ENCODE measurements around the gene CDK4. TPM values are rescaled to one million over a fixed set of nuclear protein-coding genes. Genes with fewer than 3 reads are reported as not detected.
A peak's percentile ranks its signal among the peaks of the same experiment; 100 is the strongest.

The CDK4 gene
- total RNA-seq = 10 to 100 TPM; 34.3 to 77.8 (median 51.6) TPM
- polyA plus RNA-seq = 10 to 100 TPM; 36.2 to 72.0 (median 56.0) TPM
- long read RNA-seq, donor 1, transcript CDK4-201 (8 exons, 2,076 nt) = major isoform, 64 of 78 reads
- long read RNA-seq, donor 1, partial matches to known transcripts = 0 of 78 reads
- long read RNA-seq, donor 1, other reads (novel, unspliced or antisense) = 12 of 78 reads
- long read RNA-seq, donor 2, transcript CDK4-201 (8 exons, 2,076 nt) = major isoform, 45 of 46 reads
- long read RNA-seq, donor 2, partial matches to known transcripts = 0 of 46 reads
- long read RNA-seq, donor 2, other reads (novel, unspliced or antisense) = 0 of 46 reads

GRCh38 chr12:57751788-57752667 lies at the start of gene CDK4:
Gene CDK4 (minus strand): TSS chr12:57752310. CDS start chr12:57751717, 593 bp downstream.
- peak within 1 kb of the TSS; percentile 56 to 89 (median 70) for H3K4me3 ChIP-seq
- intact Hi-C loops (cut with DNase I; ENCODE audit: low total_unique reads) = no loop called here
- H3K9me3 ChIP-seq = no peaks in the 10 kb centered on the region
- WGBS, 5 donors = 0 to 1% (median 1%) methylated on average over 35 to 58 of the region's 58 CpGs
- peaks cover 0 to 10% (median 0%) of the 10 kb centered on the region in 7 donors for H3K27me3 ChIP-seq (replicated peaks in 1 of 7)
- DNase-seq = peak; percentile 100
- H3K4me1 ChIP-seq = peaks cover 26 to 66% (median 52%) of the 10 kb centered on the region in 6 donors
- TF ChIP-seq, protein P1, sequence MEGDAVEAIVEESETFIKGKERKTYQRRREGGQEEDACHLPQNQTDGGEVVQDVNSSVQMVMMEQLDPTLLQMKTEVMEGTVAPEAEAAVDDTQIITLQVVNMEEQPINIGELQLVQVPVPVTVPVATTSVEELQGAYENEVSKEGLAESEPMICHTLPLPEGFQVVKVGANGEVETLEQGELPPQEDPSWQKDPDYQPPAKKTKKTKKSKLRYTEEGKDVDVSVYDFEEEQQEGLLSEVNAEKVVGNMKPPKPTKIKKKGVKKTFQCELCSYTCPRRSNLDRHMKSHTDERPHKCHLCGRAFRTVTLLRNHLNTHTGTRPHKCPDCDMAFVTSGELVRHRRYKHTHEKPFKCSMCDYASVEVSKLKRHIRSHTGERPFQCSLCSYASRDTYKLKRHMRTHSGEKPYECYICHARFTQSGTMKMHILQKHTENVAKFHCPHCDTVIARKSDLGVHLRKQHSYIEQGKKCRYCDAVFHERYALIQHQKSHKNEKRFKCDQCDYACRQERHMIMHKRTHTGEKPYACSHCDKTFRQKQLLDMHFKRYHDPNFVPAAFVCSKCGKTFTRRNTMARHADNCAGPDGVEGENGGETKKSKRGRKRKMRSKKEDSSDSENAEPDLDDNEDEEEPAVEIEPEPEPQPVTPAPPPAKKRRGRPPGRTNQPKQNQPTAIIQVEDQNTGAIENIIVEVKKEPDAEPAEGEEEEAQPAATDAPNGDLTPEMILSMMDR (IDR thresholded peaks at IDR 0.05 in 8 of 11, conservative IDR thresholded peaks at IDR 0.05 in 3 of 11) = peak in 1 of 11 experiments; percentile 28
- TF ChIP-seq POLR2AphosphoS5 (IDR thresholded peaks at IDR 0.05) = peak; percentile 90 to 95 (median 95)
- peak in 1 of 3 donors; percentile 60 for TF ChIP-seq POLR2A (IDR thresholded peaks at IDR 0.05)
- H3K36me3 ChIP-seq = peaks cover 0 to 40% (median 33%) of the 10 kb centered on the region in 6 donors
- H3K27ac ChIP-seq = peak within 1 kb of the TSS; percentile 64 to 93 (median 88)

DNA sequence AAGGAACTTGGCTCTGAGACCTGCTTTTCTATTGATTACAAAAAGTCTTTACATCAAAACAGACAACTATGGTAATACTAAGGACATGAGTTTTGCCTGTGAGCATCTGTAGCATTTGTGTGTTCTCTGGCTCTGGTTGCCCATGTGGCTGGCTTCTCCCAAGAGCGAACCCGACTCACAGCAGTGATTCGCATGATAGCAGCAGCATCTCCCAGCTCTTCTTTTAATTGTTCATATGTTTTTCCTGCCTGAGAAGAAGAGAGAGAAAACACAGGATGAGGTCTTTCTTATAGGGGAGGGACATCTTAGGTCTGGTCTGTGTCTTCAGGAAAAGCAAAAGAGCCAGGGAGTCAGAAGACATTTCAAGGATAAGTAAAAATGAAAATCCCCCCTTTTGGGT lies 48.9 kb upstream of the CDK4 start:
- Histone ChIP-seq H3K36me3 (peaks cover 2 to 96% (median 52%) of the 10 kb centered on the region in 6 donors), H3K9me3 (no peaks in the 10 kb centered on the region), H3K27ac (no peak overlapping the region), H3K4me1 (peaks cover 0 to 7% (median 0%) of the 10 kb centered on the region in 6 donors), H3K27me3 (replicated peaks in 1 of 7) (no peaks in the 10 kb centered on the region), H3K4me3 (no peak overlapping the region)
- no peak for DNase-seq
- 92 to 98% (median 96%) methylated on average over 3 of the region's 3 CpGs for WGBS, 5 donors
- TF ChIP-seq POLR2A (IDR thresholded peaks at IDR 0.05) (no peak), POLR2AphosphoS5 (IDR thresholded peaks at IDR 0.05) (no peak)
- TF ChIP-seq, protein P1 (IDR thresholded peaks at IDR 0.05 in 8 of 11, conservative IDR thresholded peaks at IDR 0.05 in 3 of 11) = no peak
- intact Hi-C loops (cut with DNase I; ENCODE audit: low total_unique reads) = loop anchor here (10.0 kb wide), 1 partner anchor 104 kb away; no protein-coding TSS in a partner anchor

DNA sequence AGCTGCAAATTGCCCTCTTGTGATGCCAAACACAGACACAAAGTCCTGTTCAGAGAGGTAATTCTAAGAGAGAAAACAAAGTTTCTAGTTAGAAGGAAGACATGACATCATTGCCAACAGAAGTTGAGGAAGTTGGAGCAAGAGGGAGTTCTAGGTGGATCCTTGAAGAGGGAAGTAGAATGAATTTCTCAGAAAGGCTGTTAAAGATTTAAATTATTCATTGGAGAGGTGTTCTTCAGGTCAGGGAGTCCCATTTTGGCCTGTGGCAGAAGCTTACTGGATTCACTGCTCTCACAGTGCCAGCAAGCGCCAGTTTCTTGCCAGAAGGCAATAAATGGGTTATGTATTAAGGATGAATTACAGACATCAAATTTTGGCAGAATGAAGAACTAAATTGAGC lies 45.8 kb upstream of the CDK4 start:
- no peak overlapping the region for H3K4me3 ChIP-seq
- H3K27ac ChIP-seq = no peak overlapping the region
- intact Hi-C loops (cut with DNase I; ENCODE audit: low total_unique reads) = no loop called here
- H3K27me3 ChIP-seq (replicated peaks in 1 of 7) = no peaks in the 10 kb centered on the region
- no peak for DNase-seq
- TF ChIP-seq POLR2AphosphoS5 (IDR thresholded peaks at IDR 0.05) (no peak), POLR2A (IDR thresholded peaks at IDR 0.05) (no peak)
- TF ChIP-seq, protein P1 (IDR thresholded peaks at IDR 0.05 in 8 of 11, conservative IDR thresholded peaks at IDR 0.05 in 3 of 11) = no peak
- no peaks in the 10 kb centered on the region for H3K9me3 ChIP-seq
- H3K36me3 ChIP-seq = peaks cover 2 to 100% (median 78%) of the 10 kb centered on the region in 6 donors
- H3K4me1 ChIP-seq = peaks cover 0 to 10% (median 2%) of the 10 kb centered on the region in 6 donors
- WGBS, 5 donors = 92 to 100% (median 100%) methylated on average over 1 of the region's 1 CpG

Measured in spleen (tissue), 13 donors.